Effector memory CD8-positive, alpha-beta T cell (primary cell): ENCODE results near the gene FXYD3.

ENCODE experiments used
- ATAC-seq: fragments of 150-1000 bp; cut with Tn5 transposase; replicated peaks from 2 replicates; pipeline ENCODE4 v1.10.0; 2021; ENCODE audit warnings: mild to moderate bottlenecking, moderate library complexity
- DNase-seq, 3 experiments: peaks; one replicate each; pipeline ENCODE4 v3.0.0; 2021
- H3K27ac Mint-ChIP-seq, 2 donors: one replicate each; pipeline ENCODE4 v1.8.0; 2022; ENCODE audit warnings: mild to moderate bottlenecking in 2 of 2, mixed read lengths in 2 of 2, moderate library complexity in 2 of 2
- H3K27me3 Mint-ChIP-seq, 2 donors: one replicate each; pipeline ENCODE4 v1.8.0; 2022; ENCODE audit warnings: mixed read lengths in 2 of 2
- H3K36me3 Mint-ChIP-seq: one replicate; pipeline ENCODE4 v1.8.0; 2022; ENCODE audit warnings: mild to moderate bottlenecking, moderate library complexity, mixed read lengths; ENCODE audit not compliant: insufficient read depth
- H3K4me1 Mint-ChIP-seq, 2 donors: one replicate each; pipeline ENCODE4 v1.8.0; 2022; ENCODE audit warnings: low read depth in 2 of 2, mixed read lengths in 2 of 2
- H3K4me3 Mint-ChIP-seq, 2 donors: one replicate each; pipeline ENCODE4 v1.8.0; 2022; ENCODE audit warnings: mild to moderate bottlenecking in 2 of 2, mixed read lengths in 2 of 2, moderate library complexity in 2 of 2
- H3K9me3 Mint-ChIP-seq, 2 donors: one replicate each; pipeline ENCODE4 v1.8.0; 2022; ENCODE audit warnings: mixed read lengths in 2 of 2

FXYD3 gene

GRCh38 chr19:35140207-35140961, 24.8 kb downstream of the FXYD3 start:
- H3K27me3 Mint-ChIP-seq = peaks cover 0 to 6% of the 10 kb centered on the region in 2 donors
- H3K4me1 Mint-ChIP-seq = peaks cover 38 to 41% of the 10 kb centered on the region in 2 donors
- peak overlapping the region; percentile 59 to 88 for H3K27ac Mint-ChIP-seq
- H3K4me3 Mint-ChIP-seq = peak overlapping the region; percentile 82 to 85
- H3K36me3 Mint-ChIP-seq = no peaks in the 10 kb centered on the region
- no peaks in the 10 kb centered on the region for H3K9me3 Mint-ChIP-seq
- no peak for DNase-seq
- ATAC-seq = no peak

GRCh38 chr19:35140962-35141836, 25.6 kb downstream of the FXYD3 start:
- peaks cover 0 to 6% of the 10 kb centered on the region in 2 donors for H3K27me3 Mint-ChIP-seq
- no peaks in the 10 kb centered on the region for H3K36me3 Mint-ChIP-seq
- peak overlapping the region; percentile 82 to 88 for H3K27ac Mint-ChIP-seq
- H3K4me1 Mint-ChIP-seq = peaks cover 39 to 41% of the 10 kb centered on the region in 2 donors
- ATAC-seq (peak; percentile 82), DNase-seq (peak; percentile 88 to 90 (median 90))
- H3K9me3 Mint-ChIP-seq = no peaks in the 10 kb centered on the region
- H3K4me3 Mint-ChIP-seq = peak overlapping the region; percentile 82 to 85

- Mint-ChIP-seq H3K36me3 (no peaks in the 10 kb centered on the region), H3K27me3 (peaks cover 0 to 6% of the 10 kb centered on the region in 2 donors), H3K4me1 (peaks cover 39% of the 10 kb centered on the region in 2 donors), H3K27ac (peak overlapping the region; percentile 82 to 88), H3K9me3 (no peaks in the 10 kb centered on the region), H3K4me3 (peak overlapping the region; percentile 82 to 85)
- ATAC-seq = peak; percentile 21
- DNase-seq = no peak
These were observed 26.4 kb downstream of the FXYD3 start for GRCh38 chr19:35141837-35142605.

GRCh38 chr19:35142606-35143230, 27.1 kb downstream of the FXYD3 start:
- Mint-ChIP-seq H3K9me3 (no peaks in the 10 kb centered on the region), H3K4me3 (peak overlapping the region; percentile 82 to 85), H3K27ac (no peak overlapping the region), H3K27me3 (peaks cover 0 to 6% of the 10 kb centered on the region in 2 donors), H3K4me1 (peaks cover 32 to 39% of the 10 kb centered on the region in 2 donors), H3K36me3 (no peaks in the 10 kb centered on the region)
- peak; percentile 70 to 76 (median 70) for DNase-seq
- peak; percentile 40 for ATAC-seq

- Mint-ChIP-seq H3K4me3 (peak within 1 kb of the TSS; percentile 82 to 85), H3K4me1 (peaks cover 28 to 34% of the 10 kb centered on the region in 2 donors), H3K9me3 (no peaks in the 10 kb centered on the region), H3K27ac (peak within 1 kb of the TSS in 1 of 2 donors; percentile 82), H3K36me3 (no peaks in the 10 kb centered on the region), H3K27me3 (peaks cover 0 to 6% of the 10 kb centered on the region in 2 donors)
- ATAC-seq (no peak), DNase-seq (no peak)
These were observed 27.6 kb downstream of the FXYD3 start, which contains the start of gene FXYD7 for GRCh38 chr19:35143231-35143715. TSS of gene FXYD7 (plus strand) at chr19:35143255. CDS start at chr19:35143334, 79 bp downstream.

- H3K27ac Mint-ChIP-seq = peak overlapping the region in 1 of 2 donors; percentile 64
- ATAC-seq = no peak
- peaks cover 28 to 34% of the 10 kb centered on the region in 2 donors for H3K4me1 Mint-ChIP-seq
- peak overlapping the region; percentile 82 to 85 for H3K4me3 Mint-ChIP-seq
- DNase-seq = no peak
- H3K27me3 Mint-ChIP-seq = peaks cover 0 to 6% of the 10 kb centered on the region in 2 donors
- H3K9me3 Mint-ChIP-seq = no peaks in the 10 kb centered on the region
- H3K36me3 Mint-ChIP-seq = no peaks in the 10 kb centered on the region
These were observed 28.2 kb downstream of the FXYD3 start for GRCh38 chr19:35143818-35144217.

- H3K4me3 Mint-ChIP-seq = peak overlapping the region; percentile 82 to 85
- DNase-seq (no peak), ATAC-seq (no peak)
- peaks cover 27 to 34% of the 10 kb centered on the region in 2 donors for H3K4me1 Mint-ChIP-seq
- no peaks in the 10 kb centered on the region for H3K36me3 Mint-ChIP-seq
- H3K9me3 Mint-ChIP-seq = no peaks in the 10 kb centered on the region
- peak overlapping the region in 1 of 2 donors; percentile 64 for H3K27ac Mint-ChIP-seq
- peaks cover 0 to 6% of the 10 kb centered on the region in 2 donors for H3K27me3 Mint-ChIP-seq
These were observed 28.6 kb downstream of the FXYD3 start for GRCh38 chr19:35144259-35144599.

- Mint-ChIP-seq H3K27me3 (peaks cover 0 to 6% of the 10 kb centered on the region in 2 donors), H3K4me1 (peaks cover 27 to 34% of the 10 kb centered on the region in 2 donors), H3K9me3 (no peaks in the 10 kb centered on the region), H3K36me3 (no peaks in the 10 kb centered on the region), H3K4me3 (peak overlapping the region; percentile 35 to 36), H3K27ac (peak overlapping the region in 1 of 2 donors; percentile 9)
- ATAC-seq (no peak), DNase-seq (no peak)
These were observed 29.2 kb downstream of the FXYD3 start for GRCh38 chr19:35144600-35145436.

GRCh38 chr19:35146746-35147459, 31.3 kb downstream of the FXYD3 start:
- Mint-ChIP-seq H3K4me3 (no peak overlapping the region), H3K27me3 (no peaks in the 10 kb centered on the region), H3K9me3 (no peaks in the 10 kb centered on the region), H3K4me1 (peaks cover 17 to 21% of the 10 kb centered on the region in 2 donors), H3K36me3 (no peaks in the 10 kb centered on the region), H3K27ac (no peak overlapping the region)
- ATAC-seq (no peak), DNase-seq (no peak)

- no peak overlapping the region for H3K27ac Mint-ChIP-seq
- ATAC-seq (no peak), DNase-seq (no peak)
- H3K4me3 Mint-ChIP-seq = no peak overlapping the region
- peaks cover 6% of the 10 kb centered on the region for H3K36me3 Mint-ChIP-seq
- H3K27me3 Mint-ChIP-seq = no peaks in the 10 kb centered on the region
- H3K9me3 Mint-ChIP-seq = no peaks in the 10 kb centered on the region
- peaks cover 17 to 26% of the 10 kb centered on the region in 2 donors for H3K4me1 Mint-ChIP-seq
These were observed 33.8 kb downstream of the FXYD3 start for GRCh38 chr19:35149463-35149862.

- peaks cover 16% of the 10 kb centered on the region for H3K36me3 Mint-ChIP-seq
- H3K9me3 Mint-ChIP-seq = no peaks in the 10 kb centered on the region
- peaks cover 17 to 26% of the 10 kb centered on the region in 2 donors for H3K4me1 Mint-ChIP-seq
- no peak for DNase-seq
- no peak overlapping the region for H3K27ac Mint-ChIP-seq
- H3K27me3 Mint-ChIP-seq = no peaks in the 10 kb centered on the region
- no peak overlapping the region for H3K4me3 Mint-ChIP-seq
- no peak for ATAC-seq
These were observed 34.8 kb downstream of the FXYD3 start for GRCh38 chr19:35150445-35150844.
